C4-2B (cell line): ENCODE results near the gene FBXO24.

Experiments
- CTCF ChIP-seq: fragments of 450-650 bp; conservative IDR thresholded peaks from 2 replicates; pipeline ENCODE4 v1.5.1; 2017; ENCODE audit warnings: mild to moderate bottlenecking
- ZFX ChIP-seq: fragments of 450-650 bp; IDR thresholded peaks from 2 replicates; pipeline ENCODE4 v1.6.1; 2017

- TF ChIP-seq CTCF (peak; percentile 62), ZFX (0 out of 2 replicates have a peak, but pooled peaks have one; percentile 4)
Measured at GRCh38 chr7:100632951-100633717, 47.0 kb downstream of the FBXO24 start.
